ENCODE data around the gene SACM1L.
A peak's percentile ranks its signal among the peaks of the same experiment; 100 is the strongest.

The SACM1L gene

GRCh38 chr3:45771166-45771775 is 82.1 kb downstream of the SACM1L start:
- DNase-seq (ENCODE audit: low spot score), result peak; percentile 10

- peak; percentile 4 for DNase-seq (ENCODE audit: low spot score)
These were observed 82.6 kb downstream of the SACM1L start for GRCh38 chr3:45771831-45772230.

- peak; percentile 13 for DNase-seq (ENCODE audit: low spot score)
These were observed 83.3 kb downstream of the SACM1L start for GRCh38 chr3:45772341-45773035.

GRCh38 chr3:45773072-45773471 is 83.9 kb downstream of the SACM1L start:
- DNase-seq (ENCODE audit: low spot score), result peak; percentile 9

GRCh38 chr3:45773714-45774449 is 84.7 kb downstream of the SACM1L start:
- DNase-seq (ENCODE audit: low spot score), result peak; percentile 10

GRCh38 chr3:45774581-45775521 is 85.7 kb downstream of the SACM1L start:
- peak; percentile 15 for DNase-seq (ENCODE audit: low spot score)

GRCh38 chr3:45775571-45776300 is 86.5 kb downstream of the SACM1L start:
- DNase-seq (ENCODE audit: low spot score), result peak; percentile 18

- peak; percentile 12 for DNase-seq (ENCODE audit: low spot score)
These were observed 87.1 kb downstream of the SACM1L start for GRCh38 chr3:45776301-45776595.

- DNase-seq (ENCODE audit: low spot score), result peak; percentile 15
These were observed 87.4 kb downstream of the SACM1L start for GRCh38 chr3:45776611-45777010.

- peak; percentile 24 for DNase-seq (ENCODE audit: low spot score)
These were observed 88.0 kb downstream of the SACM1L start for GRCh38 chr3:45777111-45777745.

- peak; percentile 24 for DNase-seq (ENCODE audit: low spot score)
These were observed 88.7 kb downstream of the SACM1L start for GRCh38 chr3:45777746-45778386.

- DNase-seq (ENCODE audit: low spot score), result no peak
These were observed 89.6 kb downstream of the SACM1L start for GRCh38 chr3:45778761-45779201.

- DNase-seq (ENCODE audit: low spot score), result peak; percentile 19
These were observed 90.8 kb downstream of the SACM1L start for GRCh38 chr3:45779746-45780735.

- DNase-seq (ENCODE audit: low spot score), result no peak
These were observed 92.1 kb downstream of the SACM1L start for GRCh38 chr3:45781271-45781670.

- peak; percentile 15 for DNase-seq (ENCODE audit: low spot score)
These were observed 92.6 kb downstream of the SACM1L start for GRCh38 chr3:45781841-45782240.

GRCh38 chr3:45782381-45782780 is 93.2 kb downstream of the SACM1L start:
- no peak for DNase-seq (ENCODE audit: low spot score)

GRCh38 chr3:45783667-45784066 is 94.5 kb downstream of the SACM1L start:
- DNase-seq (ENCODE audit: low spot score), result no peak

GRCh38 chr3:45785605-45786150 is 96.5 kb downstream of the SACM1L start:
- no peak for DNase-seq (ENCODE audit: low spot score)

Measured in D341Med (cell line).